ENCODE results near the gene KHK. TPM values are rescaled to one million over a fixed set of nuclear protein-coding genes. Genes with fewer than 3 reads are reported as not detected.
"Not testable (repeated sequence)": the region's sequence is repeated elsewhere in the genome, so short reads cannot be mapped to it uniquely, and the experiment has no call there.

KHK gene
- total RNA-seq, 2 experiments from 2014 or later: 9.7 to 10.6 TPM

- no peaks in the 10 kb centered on the region for H3K36me3 Mint-ChIP-seq (ENCODE audit: low read depth)
- H3K4me3 Mint-ChIP-seq: no peak overlapping the region
- peak; percentile 57 for DNase-seq
- peak overlapping the region; percentile 50 for H3K27ac Mint-ChIP-seq
- peaks cover 16% of the 10 kb centered on the region for H3K4me1 Mint-ChIP-seq
- POLR2A ChIA-PET: no interaction called here
- CTCF ChIA-PET: interaction anchor here (0.6 to 2.3 kb wide), 8 partner anchors 8 to 184 kb away, joined by 3 to 8 read pairs (median 4); no protein-coding TSS in a partner anchor
- H3K27me3 Mint-ChIP-seq: no peaks in the 10 kb centered on the region
- H3K9me3 Mint-ChIP-seq: no peaks in the 10 kb centered on the region
These were observed 9.4 kb downstream of the KHK start for GRCh38 chr2:27095745-27096651.

- Mint-ChIP-seq H3K36me3 (ENCODE audit: low read depth) (no peaks in the 10 kb centered on the region), H3K27ac (peak overlapping the region; percentile 46), H3K27me3 (no peaks in the 10 kb centered on the region), H3K4me1 (peaks cover 14% of the 10 kb centered on the region), H3K4me3 (no peak overlapping the region), H3K9me3 (no peaks in the 10 kb centered on the region)
- no peak for DNase-seq
- CTCF ChIA-PET: interaction anchor here (0.6 to 2.3 kb wide), 5 partner anchors 9 to 587 kb away, joined by 3 to 8 read pairs (median 4); no protein-coding TSS in a partner anchor
- POLR2A ChIA-PET: no interaction called here
These were observed 10.3 kb downstream of the KHK start for GRCh38 chr2:27096748-27097297.

- no peaks in the 10 kb centered on the region for H3K27me3 Mint-ChIP-seq
- H3K27ac Mint-ChIP-seq: no peak overlapping the region
- POLR2A ChIA-PET: no interaction called here
- DNase-seq: no peak
- no peaks in the 10 kb centered on the region for H3K9me3 Mint-ChIP-seq
- CTCF ChIA-PET: interaction anchor here (0.6 to 5.0 kb wide), 7 partner anchors 8 to 586 kb away, joined by 3 to 21 read pairs (median 4); partner anchors contain the start of gene KHK
- no peaks in the 10 kb centered on the region for H3K36me3 Mint-ChIP-seq (ENCODE audit: low read depth)
- H3K4me1 Mint-ChIP-seq: peaks cover 14% of the 10 kb centered on the region
- no peak overlapping the region for H3K4me3 Mint-ChIP-seq
These were observed 10.8 kb downstream of the KHK start for GRCh38 chr2:27097341-27097740.

- Mint-ChIP-seq H3K4me3 (no peak overlapping the region), H3K4me1 (peaks cover 14% of the 10 kb centered on the region), H3K27me3 (no peaks in the 10 kb centered on the region), H3K9me3 (no peaks in the 10 kb centered on the region), H3K27ac (no peak overlapping the region), H3K36me3 (ENCODE audit: low read depth) (no peaks in the 10 kb centered on the region)
- no peak for DNase-seq
- POLR2A ChIA-PET: no interaction called here
- CTCF ChIA-PET: interaction anchor here (0.6 to 5.0 kb wide), 10 partner anchors 9 to 208 kb away, joined by 3 to 21 read pairs (median 3); partner anchors contain the start of gene KHK
These were observed 12.9 kb downstream of the KHK start for GRCh38 chr2:27099334-27099955.

GRCh38 chr2:27100036-27100435, 13.5 kb downstream of the KHK start:
- Mint-ChIP-seq H3K27me3 (no peaks in the 10 kb centered on the region), H3K4me3 (no peak overlapping the region), H3K27ac (no peak overlapping the region), H3K9me3 (no peaks in the 10 kb centered on the region), H3K36me3 (ENCODE audit: low read depth) (no peaks in the 10 kb centered on the region), H3K4me1 (peaks cover 14% of the 10 kb centered on the region)
- ChIA-PET POLR2A (no interaction called here), CTCF (interaction anchor here (0.8 to 5.0 kb wide), 9 partner anchors 9 to 203 kb away, joined by 3 to 21 read pairs (median 3); partner anchors contain the start of gene KHK)
- no peak for DNase-seq

GRCh38 chr2:27102329-27102728, 15.8 kb downstream of the KHK start:
- Mint-ChIP-seq H3K4me1 (no peaks in the 10 kb centered on the region), H3K9me3 (no peaks in the 10 kb centered on the region), H3K27ac (no peak overlapping the region), H3K27me3 (peaks cover 3% of the 10 kb centered on the region), H3K36me3 (ENCODE audit: low read depth) (no peaks in the 10 kb centered on the region), H3K4me3 (no peak overlapping the region)
- ChIA-PET POLR2A (no interaction called here), CTCF (interaction anchor here (0.5 to 1.1 kb wide), 4 partner anchors 21 to 177 kb away, joined by 3 to 6 read pairs (median 4); partner anchors contain the start of genes ABHD1 and OST4)
- DNase-seq: no peak

- H3K4me1 Mint-ChIP-seq: peaks cover 2% of the 10 kb centered on the region
- POLR2A ChIA-PET: no interaction called here
These were observed 19.4 kb downstream of the KHK start for GRCh38 chr2:27105981-27106380.

GRCh38 chr2:27108221-27108620, 21.6 kb downstream of the KHK start:
- no peaks in the 10 kb centered on the region for H3K36me3 Mint-ChIP-seq (ENCODE audit: low read depth)
- H3K4me3 Mint-ChIP-seq: no peak overlapping the region
- peaks cover 6% of the 10 kb centered on the region for H3K27me3 Mint-ChIP-seq
- H3K9me3 Mint-ChIP-seq: no peaks in the 10 kb centered on the region
- no peak for DNase-seq
- CTCF ChIA-PET: interaction anchor here (0.6 to 2.1 kb wide), 5 partner anchors 9 to 47 kb away, joined by 3 to 6 read pairs (median 3); partner anchors contain the start of gene KHK
- POLR2A ChIA-PET: interaction anchor here (0.6 kb wide), 1 partner anchor 563 kb away, joined by 3 read pairs; no protein-coding TSS in a partner anchor
- no peak overlapping the region for H3K27ac Mint-ChIP-seq
- peaks cover 2% of the 10 kb centered on the region for H3K4me1 Mint-ChIP-seq

More at GRCh38 chr2:27105981-27106380, 19.4 kb downstream of the KHK start:
- no peak for DNase-seq
- CTCF ChIA-PET: interaction anchor here (0.6 to 1.8 kb wide), 5 partner anchors 9 to 174 kb away, joined by 3 to 5 read pairs (median 3); partner anchors contain the start of gene ABHD1
- Mint-ChIP-seq H3K9me3 (no peaks in the 10 kb centered on the region), H3K36me3 (ENCODE audit: low read depth) (no peaks in the 10 kb centered on the region), H3K27me3 (peaks cover 6% of the 10 kb centered on the region), H3K4me3 (no peak overlapping the region), H3K27ac (no peak overlapping the region)

GRCh38 chr2:27109083-27109482, 22.5 kb downstream of the KHK start:
- no peak for DNase-seq
- H3K27me3 Mint-ChIP-seq: peaks cover 6% of the 10 kb centered on the region
- no peak overlapping the region for H3K4me3 Mint-ChIP-seq
- no peaks in the 10 kb centered on the region for H3K9me3 Mint-ChIP-seq
- POLR2A ChIA-PET: no interaction called here
- CTCF ChIA-PET: interaction anchor here (0.6 to 2.1 kb wide), 4 partner anchors 10 to 398 kb away, joined by 3 to 6 read pairs (median 3); partner anchors contain the start of gene KHK
- no peaks in the 10 kb centered on the region for H3K36me3 Mint-ChIP-seq (ENCODE audit: low read depth)
- peaks cover 2% of the 10 kb centered on the region for H3K4me1 Mint-ChIP-seq
- no peak overlapping the region for H3K27ac Mint-ChIP-seq

GRCh38 chr2:27110603-27111352, 24.2 kb downstream of the KHK start:
- DNase-seq; H3K4me3 Mint-ChIP-seq; POLR2A ChIA-PET; H3K27ac Mint-ChIP-seq; H3K9me3 Mint-ChIP-seq; H3K27me3 Mint-ChIP-seq; H3K36me3 Mint-ChIP-seq (ENCODE audit: low read depth); H3K4me1 Mint-ChIP-seq: not testable (repeated sequence)
- CTCF ChIA-PET: interaction anchor here (1.5 to 2.3 kb wide), 2 partner anchors 10 to 13 kb away, joined by 3 to 8 read pairs; no protein-coding TSS in a partner anchor

GRCh38 chr2:27111392-27112078, 25.0 kb downstream of the KHK start:
- CTCF ChIA-PET: interaction anchor here (1.5 to 2.3 kb wide), 2 partner anchors 11 to 14 kb away, joined by 3 to 8 read pairs; no protein-coding TSS in a partner anchor

More at GRCh38 chr2:27111392-27112078, 25.0 kb downstream of the KHK start:
- H3K27ac Mint-ChIP-seq; H3K36me3 Mint-ChIP-seq (ENCODE audit: low read depth); H3K27me3 Mint-ChIP-seq; H3K4me3 Mint-ChIP-seq; H3K4me1 Mint-ChIP-seq; POLR2A ChIA-PET; H3K9me3 Mint-ChIP-seq; DNase-seq: not testable (repeated sequence)
